Measurements from ENCODE around the gene ZMYND11. TPM values are rescaled to one million over a fixed set of nuclear protein-coding genes. Genes with fewer than 3 reads are reported as not detected.
"Not testable (repeated sequence)": the region's sequence is repeated elsewhere in the genome, so short reads cannot be mapped to it uniquely, and the experiment has no call there.

The ZMYND11 gene
- total RNA-seq, 1 donor, result 16.7 TPM

- DNase-seq (ENCODE audit: low read depth in 2 of 3, low spot score in 2 of 3), result no peak
Observed at GRCh38 chr10:241451-241850, 106.2 kb downstream of the ZMYND11 start.

DNA sequence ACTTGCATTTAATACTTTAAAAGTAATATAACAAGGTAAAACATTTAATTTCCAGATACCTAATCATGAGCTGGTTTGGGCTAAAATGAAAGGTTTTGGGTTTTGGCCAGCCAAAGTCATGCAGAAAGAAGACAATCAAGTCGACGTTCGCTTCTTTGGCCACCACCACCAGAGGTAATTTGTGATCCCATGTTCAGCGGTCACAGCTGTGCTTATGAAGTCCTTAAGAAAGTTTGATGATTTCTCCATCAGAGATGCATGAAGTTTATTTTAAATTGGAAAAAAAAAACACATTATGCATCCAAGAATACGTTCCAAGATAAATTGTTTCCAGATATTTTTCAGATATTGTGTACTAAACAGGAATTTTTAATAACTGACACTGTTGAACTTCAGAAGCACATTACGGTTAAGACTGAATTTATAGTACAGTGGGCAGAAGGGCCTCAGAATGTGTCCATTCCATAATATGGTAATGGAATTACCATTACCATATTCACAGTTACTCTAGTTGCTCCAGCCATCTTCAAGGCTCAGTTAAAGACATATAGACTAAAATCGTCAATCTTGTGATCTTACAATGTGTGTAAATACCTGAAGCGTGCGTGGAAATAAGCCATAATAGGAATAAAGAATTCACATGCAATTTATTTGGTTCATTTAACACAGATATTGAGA lies 106.8 kb downstream of the ZMYND11 start:
- DNase-seq (ENCODE audit: low read depth in 2 of 3, low spot score in 2 of 3), result no peak

DNA sequence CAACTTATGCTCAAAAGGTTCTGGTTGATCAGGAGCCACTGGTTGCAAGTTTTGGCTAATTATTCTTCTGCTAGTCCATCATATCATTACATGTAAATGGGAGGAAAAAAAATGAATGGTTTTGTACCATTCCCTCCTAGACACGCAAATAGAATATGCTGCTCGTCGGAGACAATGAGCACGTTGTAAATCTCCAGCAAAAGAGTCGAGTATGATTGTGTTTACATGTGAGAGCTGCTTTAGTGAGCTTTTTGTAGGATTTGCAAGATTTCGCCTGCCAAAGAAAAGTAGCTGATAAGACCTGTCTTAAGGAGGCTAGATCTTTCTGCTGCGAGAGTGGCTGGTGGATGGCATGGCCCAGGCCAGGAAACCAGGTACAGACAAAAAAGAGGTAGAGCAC lies 109.0 kb downstream of the ZMYND11 start:
- DNase-seq (ENCODE audit: low read depth in 2 of 3, low spot score in 2 of 3), result no peak

GRCh38 chr10:246431-246830 lies 111.2 kb downstream of the ZMYND11 start:
- no peak for DNase-seq (ENCODE audit: low read depth in 2 of 3, low spot score in 2 of 3)

DNA sequence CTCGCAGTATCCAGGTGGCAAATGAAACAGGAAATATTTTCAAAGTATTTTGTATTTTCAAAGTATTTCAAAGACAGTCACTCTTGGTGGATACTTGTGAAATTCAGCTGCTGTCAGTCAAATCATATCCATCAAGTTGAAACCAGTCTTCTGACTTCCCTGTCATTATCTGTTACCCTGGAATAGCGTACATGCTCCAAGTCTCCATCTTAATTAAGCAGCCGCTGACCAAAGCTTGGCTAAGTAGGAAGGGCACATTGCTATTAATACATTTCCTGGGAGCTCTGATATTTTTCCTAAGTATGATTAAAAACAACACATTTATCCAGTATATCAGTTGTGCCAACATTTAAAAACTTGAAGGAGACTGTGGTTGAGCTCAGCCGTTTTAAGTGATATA lies 112.2 kb downstream of the ZMYND11 start:
- DNase-seq (ENCODE audit: low read depth in 2 of 3, low spot score in 2 of 3), result no peak

GRCh38 chr10:248307-248706 lies 113.1 kb downstream of the ZMYND11 start:
- DNase-seq (ENCODE audit: low read depth in 2 of 3, low spot score in 2 of 3), result no peak

DNA sequence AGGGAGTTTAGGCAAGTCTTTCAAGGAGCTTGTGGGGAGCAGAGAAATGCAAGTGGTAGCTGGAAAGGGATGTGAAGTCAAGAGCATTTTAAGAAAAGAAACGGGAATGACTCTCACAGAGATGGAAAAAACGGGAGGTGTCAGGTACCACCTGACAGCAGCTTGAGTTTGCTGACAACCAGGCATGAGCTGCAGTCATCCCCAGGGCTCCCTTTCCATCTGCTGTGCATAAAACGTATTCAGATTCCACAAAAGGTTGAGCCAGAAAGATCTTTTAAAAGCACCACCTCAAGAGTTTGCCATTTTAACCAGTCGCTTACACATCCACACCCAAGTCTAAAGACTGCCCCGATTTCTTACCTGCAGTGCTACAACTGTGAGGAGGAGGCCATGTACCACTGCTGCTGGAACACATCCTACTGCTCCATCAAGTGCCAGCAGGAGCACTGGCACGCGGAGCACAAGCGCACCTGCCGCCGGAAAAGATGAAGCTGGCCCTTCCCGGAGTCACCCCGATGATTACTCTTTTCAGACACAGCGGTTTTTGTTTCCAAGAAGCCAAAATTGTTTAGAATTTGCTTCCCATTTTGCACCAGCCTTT lies 116.8 kb downstream of the ZMYND11 start:
- no peak for DNase-seq (ENCODE audit: low read depth in 2 of 3, low spot score in 2 of 3)

GRCh38 chr10:260819-261429 lies 125.7 kb downstream of the ZMYND11 start:
- DNase-seq (ENCODE audit: low read depth in 2 of 3, low spot score in 2 of 3), result no peak

GRCh38 chr10:264160-265073 lies 129.2 kb downstream of the ZMYND11 start:
- DNase-seq (ENCODE audit: low read depth in 2 of 3, low spot score in 2 of 3), result not testable (repeated sequence)

DNA sequence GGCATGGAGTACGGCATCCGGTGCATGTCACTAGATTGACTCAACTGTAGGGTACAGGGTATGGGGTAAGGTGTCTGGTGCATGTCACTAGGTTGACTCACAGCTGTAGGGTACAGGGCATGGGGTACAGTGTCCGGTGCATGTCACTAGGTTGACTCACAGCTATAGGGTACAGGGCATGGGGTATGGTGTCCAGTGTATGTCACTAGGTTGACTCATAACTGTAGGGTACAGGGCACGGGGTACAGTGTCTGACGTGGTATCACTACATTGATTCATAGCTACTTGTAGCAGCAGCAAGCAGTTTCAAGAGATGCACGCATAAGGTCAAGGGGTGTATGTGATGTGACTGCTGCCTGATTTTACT lies 129.8 kb downstream of the ZMYND11 start:
- DNase-seq (ENCODE audit: low read depth in 2 of 3, low spot score in 2 of 3), result not testable (repeated sequence)

DNA sequence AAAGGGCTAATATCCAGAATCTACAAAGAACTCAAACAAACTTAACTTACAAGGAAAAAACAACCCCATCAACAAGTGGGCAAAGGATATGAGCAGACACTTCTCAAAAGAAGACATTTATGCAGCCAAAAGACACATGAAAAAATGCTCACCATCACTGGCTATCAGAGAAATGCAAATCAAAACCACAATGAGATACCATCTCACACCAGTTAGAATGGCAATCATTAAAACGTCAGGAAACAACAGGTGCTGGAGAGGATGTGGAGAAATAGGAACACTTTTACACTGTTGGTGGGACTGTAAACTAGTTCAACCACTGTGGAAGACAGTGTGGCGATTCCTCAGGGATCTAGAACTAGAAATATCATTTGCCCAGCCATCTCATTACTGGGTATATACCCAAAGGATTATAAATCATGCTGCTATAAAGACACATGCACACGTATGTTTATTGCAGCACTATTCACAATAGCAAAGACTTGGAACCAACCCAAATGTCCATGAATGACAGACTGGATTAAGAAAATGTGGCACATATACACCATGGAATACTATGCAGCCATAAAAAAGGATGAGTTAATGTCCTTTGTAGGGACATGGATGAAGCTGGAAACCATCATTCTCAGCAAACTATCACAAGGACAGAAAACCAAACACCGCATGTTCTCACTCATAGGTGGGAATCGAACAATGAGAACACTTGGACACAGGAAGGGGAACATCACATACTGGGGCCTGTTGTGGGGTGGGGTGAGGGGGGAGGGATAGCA lies 130.7 kb downstream of the ZMYND11 start:
- DNase-seq (ENCODE audit: low read depth in 2 of 3, low spot score in 2 of 3), result not testable (repeated sequence)

DNA sequence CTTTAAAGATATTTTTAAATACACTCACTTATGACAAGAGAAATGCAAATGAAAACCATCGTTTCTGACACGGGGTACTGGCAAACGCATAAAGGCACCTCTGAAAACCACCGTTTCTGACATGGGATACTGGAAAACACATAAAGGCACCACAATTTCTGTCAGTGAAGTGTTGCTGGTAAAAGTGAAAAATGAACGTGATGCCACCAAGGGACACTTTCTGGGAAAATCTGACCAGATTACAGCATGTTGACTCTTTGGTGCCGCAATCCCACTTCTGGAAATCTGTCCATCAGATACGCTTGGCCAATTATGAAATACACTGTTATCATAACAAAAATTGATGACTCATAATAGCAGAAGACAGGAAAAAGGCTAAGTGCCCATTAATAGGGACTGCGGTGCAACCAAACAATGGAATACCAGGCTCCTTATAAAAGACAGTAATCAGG lies 131.7 kb downstream of the ZMYND11 start:
- DNase-seq (ENCODE audit: low read depth in 2 of 3, low spot score in 2 of 3), result no peak

GRCh38 chr10:267705-268104 lies 132.4 kb downstream of the ZMYND11 start:
- no peak for DNase-seq (ENCODE audit: low read depth in 2 of 3, low spot score in 2 of 3)

DNA sequence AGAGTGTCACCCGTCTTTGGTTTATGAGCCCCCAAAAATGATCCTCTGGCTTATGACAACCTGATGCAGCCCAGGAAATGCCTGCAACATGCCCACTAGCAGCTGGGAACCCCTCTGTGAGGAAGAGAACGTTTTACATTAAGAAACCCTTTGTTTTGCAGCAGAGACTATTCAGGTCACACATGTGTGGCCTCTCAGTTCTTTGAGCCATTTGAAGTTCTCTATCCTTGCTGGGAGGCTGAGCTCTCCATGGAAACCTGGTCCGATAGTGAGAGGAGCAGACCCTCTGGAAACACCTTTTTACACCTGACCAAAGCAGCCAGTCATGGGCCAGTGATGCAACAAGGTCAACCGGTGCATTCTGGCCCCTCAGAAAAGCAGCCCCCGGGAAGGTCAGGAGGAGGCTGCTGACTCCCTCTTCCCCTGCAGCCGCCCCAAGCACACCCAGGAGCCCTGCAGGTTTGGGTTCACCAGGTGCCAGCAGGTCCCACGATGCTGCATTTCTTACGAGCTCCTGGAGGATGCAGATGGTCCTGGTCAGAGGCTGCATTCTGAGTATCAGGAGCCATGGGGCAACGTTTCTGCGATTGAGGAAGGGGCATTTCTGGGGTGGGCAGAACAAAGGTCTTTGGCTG lies 134.3 kb downstream of the ZMYND11 start:
- DNase-seq (ENCODE audit: low read depth in 2 of 3, low spot score in 2 of 3), result no peak

- no peak for DNase-seq (ENCODE audit: low read depth in 2 of 3, low spot score in 2 of 3)
Observed at GRCh38 chr10:271201-271600, 135.9 kb downstream of the ZMYND11 start.

DNA sequence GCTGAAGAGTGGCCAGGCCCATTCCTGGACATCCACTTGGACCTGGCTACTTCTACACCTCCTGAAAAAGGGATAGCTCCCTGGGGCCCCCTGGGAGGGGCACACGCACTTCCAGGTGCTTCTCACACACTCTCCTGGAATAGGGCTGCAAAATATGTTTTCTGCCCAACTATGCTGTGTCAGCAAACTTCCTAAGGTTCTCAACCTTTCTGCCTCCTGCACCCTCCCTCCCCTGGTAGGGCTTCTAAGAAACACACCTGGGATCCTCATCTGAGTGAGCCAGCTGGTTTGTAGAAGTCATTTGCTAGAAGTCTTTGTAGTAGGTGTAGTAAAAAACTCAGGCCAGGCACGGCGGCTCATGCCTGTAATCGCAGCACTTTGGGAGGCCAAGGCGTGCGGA lies 136.5 kb downstream of the ZMYND11 start:
- no peak for DNase-seq (ENCODE audit: low read depth in 2 of 3, low spot score in 2 of 3)

DNA sequence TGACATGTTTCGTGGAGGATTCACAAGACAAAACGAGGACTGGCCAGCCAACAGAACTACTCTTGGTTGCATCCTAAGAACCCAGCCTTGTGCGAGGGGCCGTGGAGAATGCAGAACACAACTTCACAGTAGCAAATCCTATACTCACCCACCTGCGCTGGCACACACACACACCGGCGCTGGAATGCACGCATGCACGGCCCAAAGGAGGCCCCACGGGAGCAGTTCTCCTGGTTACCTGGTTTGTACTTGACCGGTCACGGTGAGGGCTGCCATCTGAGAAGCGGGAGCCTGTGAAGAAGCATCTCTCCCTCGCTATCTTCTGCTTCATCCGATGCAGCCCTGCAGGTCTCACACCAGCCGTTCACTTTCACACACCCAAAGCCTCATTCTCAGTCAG lies 137.8 kb downstream of the ZMYND11 start:
- no peak for DNase-seq (ENCODE audit: low read depth in 2 of 3, low spot score in 2 of 3)

DNA sequence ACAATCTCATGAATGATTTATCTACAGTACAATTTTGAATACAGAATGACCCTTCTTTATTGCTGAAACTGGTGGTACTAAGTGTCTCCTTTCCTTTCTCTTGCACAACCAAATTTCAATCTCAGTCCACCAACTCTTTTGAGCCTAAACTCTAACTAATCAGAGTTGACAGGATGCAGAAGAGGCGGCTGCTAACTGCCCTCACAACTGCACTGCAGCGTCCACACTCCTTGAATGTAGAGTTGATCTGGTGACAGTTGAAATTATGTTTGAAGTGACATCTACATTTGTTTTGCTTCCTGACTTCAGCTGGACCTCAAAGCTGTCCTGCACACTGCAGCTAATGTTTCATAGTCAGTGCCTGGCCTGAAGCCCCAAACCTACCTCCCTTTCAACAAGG lies 139.6 kb downstream of the ZMYND11 start:
- DNase-seq (ENCODE audit: low read depth in 2 of 3, low spot score in 2 of 3), result no peak

DNA sequence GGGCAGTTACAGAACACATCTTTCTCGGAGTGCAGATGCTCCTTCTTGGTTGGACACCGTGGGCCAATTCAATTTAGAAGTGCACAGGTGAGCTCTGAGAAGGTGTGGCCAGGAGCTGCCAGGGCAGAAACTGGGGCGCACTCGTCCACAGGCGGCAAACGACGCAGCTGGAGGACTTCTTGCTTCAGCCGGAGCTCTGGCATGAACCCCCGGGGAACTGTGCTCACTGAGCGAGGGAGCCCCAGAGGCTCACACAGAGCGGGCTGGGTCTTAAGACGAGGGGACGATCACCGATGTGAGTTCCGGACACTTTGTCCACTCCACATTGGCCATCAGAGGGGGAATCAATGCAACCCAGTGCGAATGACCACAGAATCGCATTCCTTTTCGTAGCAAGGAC lies 140.4 kb downstream of the ZMYND11 start:
- DNase-seq (ENCODE audit: low read depth in 2 of 3, low spot score in 2 of 3), result no peak

DNA sequence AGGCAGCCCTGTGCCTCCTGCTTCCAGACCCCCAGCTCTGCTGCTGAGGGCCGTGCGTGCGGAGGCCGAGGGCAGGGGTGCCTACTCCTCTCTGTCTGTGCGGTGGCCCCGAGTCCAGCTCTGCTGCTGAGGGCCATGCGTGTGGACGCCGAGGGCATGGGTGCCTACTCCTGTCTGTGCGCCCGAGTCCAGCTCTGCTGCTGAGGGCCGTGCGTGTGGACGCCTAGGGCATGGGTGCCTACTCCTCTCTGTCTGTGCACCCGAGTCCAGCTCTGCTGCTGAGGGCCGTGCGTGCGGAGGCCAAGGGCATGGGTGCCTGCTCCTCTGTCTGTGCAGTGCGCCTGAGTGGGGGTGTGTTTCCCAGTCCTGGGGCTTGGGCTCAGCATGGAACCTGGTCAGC lies 142.7 kb downstream of the ZMYND11 start:
- no peak for DNase-seq (ENCODE audit: low read depth in 2 of 3, low spot score in 2 of 3)
